ENCODE measurements around the gene NCK2. TPM values are rescaled to one million over a fixed set of nuclear protein-coding genes. Genes with fewer than 3 reads are reported as not detected.

Gene NCK2
- total RNA-seq, 1 donor from 2014 or later, result 46.6 TPM

- DNase-seq (ENCODE audit: low read depth), result no peak
Measured at GRCh38 chr2:105774781-105775337, 30.1 kb downstream of the NCK2 start.

GRCh38 chr2:105775809-105776559, 31.3 kb downstream of the NCK2 start:
- no peak for DNase-seq (ENCODE audit: low read depth)

- no peak for DNase-seq (ENCODE audit: low read depth)
Measured at GRCh38 chr2:105776560-105776928, 31.8 kb downstream of the NCK2 start.

DNA sequence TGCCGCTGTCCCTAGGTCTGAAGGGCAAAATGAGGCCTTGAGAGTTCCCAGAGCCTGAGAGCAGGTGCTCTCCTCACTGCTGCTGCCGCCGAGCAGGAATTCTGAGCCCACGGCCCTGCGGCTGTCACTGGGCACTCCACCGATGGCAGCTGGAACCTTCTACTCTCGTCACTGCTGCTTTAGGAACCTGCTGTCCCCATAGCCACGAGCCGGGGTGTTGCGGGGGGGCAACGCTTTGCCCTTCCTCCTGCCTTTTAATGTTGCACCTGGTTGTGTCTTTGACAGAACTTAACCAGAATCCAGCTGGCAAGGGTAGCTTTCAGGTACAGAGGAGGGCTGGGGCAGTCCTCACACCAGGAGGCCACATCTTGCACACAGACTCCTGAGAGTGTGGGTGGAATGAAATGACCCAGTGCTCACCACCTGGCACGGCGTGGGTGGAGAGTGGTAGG, 32.3 kb downstream of the NCK2 start:
- peak; percentile 82 for DNase-seq (ENCODE audit: low read depth)

DNA sequence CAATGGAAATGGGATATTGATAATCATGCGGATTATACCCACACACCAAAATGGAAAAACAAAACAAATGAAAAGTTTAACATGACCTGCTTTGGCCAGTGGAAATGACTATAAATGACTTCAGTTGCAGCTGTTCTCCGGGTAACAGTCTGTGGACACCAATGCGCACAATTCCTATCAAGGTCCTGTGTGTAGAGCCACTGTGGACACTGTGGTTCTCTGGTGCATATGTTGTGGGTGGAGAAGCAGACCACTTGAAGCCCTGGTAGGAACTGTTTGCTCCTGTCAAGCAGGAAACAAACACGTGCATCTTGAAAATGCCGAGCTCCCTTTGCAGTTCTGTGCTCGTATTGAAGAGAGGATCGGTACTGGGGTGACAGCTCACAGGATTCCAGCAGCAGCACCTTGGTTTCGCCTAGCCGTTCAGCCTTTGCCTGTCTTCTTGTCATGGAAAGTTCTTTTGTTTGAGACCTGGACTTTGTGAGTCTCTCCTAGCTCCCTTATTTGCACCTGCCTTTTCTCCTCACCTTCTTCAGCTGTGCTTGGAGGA, 32.9 kb downstream of the NCK2 start:
- DNase-seq (ENCODE audit: low read depth), result peak; percentile 79

DNA sequence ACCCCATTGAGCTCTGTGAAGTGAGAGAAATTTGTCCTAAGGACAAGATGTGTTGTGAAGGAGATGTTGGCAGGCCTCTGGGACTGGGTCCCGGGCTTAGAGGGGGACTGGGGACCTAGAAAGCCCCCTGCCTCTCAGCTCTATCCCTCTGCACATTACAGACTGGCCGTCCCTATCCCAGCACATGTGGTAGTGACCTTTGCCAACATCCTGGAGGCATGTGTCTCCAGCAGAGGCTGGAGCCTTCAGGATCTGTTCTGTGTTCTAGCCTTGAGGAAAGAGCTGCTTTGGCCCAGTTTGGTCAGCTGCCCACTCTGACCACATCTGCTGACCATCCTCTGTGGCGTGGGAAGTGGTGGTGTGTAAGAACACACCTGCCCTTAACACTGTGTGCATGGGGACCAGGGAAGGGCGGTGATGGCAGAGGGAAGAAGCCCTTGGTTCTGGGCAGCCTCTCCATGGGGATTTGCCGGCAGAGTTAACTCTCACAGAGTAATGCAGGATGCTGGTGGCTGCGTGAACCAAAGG, 33.4 kb downstream of the NCK2 start:
- peak; percentile 71 for DNase-seq (ENCODE audit: low read depth)

- DNase-seq (ENCODE audit: low read depth), result no peak
Measured at GRCh38 chr2:105779394-105779793, 34.7 kb downstream of the NCK2 start.

GRCh38 chr2:105780606-105781005, 35.9 kb downstream of the NCK2 start:
- no peak for DNase-seq (ENCODE audit: low read depth)

- no peak for DNase-seq (ENCODE audit: low read depth)
Measured at GRCh38 chr2:105781274-105781978, 36.7 kb downstream of the NCK2 start.

DNA sequence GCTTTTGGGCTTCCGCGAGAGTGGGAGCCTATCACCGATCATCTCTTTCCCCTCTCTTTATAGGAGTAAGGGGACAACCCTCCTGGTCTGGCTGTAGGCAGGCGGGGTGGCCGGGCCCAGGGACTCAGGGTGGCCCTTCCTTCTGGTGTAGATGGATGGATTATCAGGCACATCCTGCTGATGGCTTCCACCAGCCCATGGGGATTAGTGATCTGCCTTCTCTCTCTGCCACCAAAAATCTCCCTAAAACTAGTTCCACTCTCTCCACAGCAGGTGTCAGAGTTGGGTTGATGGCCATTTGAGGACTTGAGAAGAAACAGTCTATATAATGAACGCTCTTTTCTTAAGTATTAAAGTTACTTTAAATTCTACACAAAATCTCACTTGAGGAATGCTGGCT, 37.4 kb downstream of the NCK2 start:
- DNase-seq (ENCODE audit: low read depth), result no peak

- DNase-seq (ENCODE audit: low read depth), result no peak
Measured at GRCh38 chr2:105782646-105783045, 37.9 kb downstream of the NCK2 start.

DNA sequence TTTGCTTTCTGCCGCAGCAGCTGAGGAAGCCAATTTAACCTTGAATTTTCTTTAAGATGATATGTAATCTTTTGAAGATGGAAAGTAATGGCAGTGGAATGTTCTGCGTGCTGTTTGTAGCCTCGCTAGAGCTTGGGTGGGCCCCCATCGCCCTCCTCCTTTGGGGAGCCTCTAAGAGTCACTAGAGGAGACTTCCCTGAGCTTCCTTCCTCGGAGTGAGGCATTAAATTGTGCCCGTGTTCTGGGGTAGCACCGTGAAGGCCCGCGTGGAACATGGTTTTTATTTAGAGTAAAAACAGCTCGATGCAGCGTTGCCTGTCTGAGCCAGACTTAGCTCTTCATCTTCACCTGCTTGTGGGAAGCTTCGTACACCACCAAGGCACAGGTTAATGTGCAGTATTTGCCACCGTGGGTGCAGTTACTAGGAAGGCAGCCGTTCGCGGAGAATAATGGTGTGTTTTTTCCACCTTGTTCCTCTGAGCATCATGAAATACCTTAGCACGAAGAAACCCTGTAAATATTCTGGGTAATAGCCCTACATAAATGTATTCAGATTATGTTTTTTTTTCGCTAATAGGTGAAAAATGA, 38.5 kb downstream of the NCK2 start:
- no peak for DNase-seq (ENCODE audit: low read depth)

DNA sequence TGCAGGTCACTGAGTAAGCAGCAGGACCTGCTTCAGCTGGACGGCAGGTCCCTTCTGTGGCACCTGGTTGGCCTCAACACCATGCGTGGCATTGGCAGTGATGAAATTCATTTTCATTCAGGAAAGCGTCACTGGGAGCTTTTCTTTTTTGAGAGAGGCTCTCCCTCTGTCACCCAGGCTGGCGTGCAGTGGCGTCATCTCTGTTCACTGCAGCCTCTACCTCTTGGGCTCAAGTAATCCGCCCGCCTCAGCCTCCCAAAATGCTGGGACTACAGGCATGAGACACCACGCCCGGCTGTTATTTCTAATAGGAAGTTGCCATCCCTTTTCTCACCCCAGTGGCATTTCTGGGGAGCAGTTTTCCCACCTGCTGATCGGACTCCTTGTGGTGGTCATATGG, 39.3 kb downstream of the NCK2 start:
- no peak for DNase-seq (ENCODE audit: low read depth)

DNA sequence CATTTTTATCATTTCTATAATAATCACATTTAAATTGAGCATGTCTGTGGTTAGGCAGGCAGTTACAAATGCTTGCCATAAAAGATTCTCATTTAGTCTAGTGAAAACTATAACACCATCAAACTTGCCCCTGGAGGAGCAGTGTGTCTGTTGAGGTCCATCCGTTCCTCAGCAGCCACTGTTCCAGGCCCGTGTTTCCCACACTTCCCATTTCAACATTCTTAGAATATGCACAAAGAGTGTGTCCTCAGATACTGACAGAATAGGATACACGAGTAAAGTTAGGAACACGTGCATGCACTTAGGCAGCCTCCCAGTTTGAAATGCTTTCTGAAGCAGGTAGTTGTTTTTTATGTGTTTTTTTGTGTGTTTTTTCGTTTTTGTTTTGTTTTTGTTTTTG, 39.9 kb downstream of the NCK2 start:
- DNase-seq (ENCODE audit: low read depth), result no peak

- no peak for DNase-seq (ENCODE audit: low read depth)
Measured at GRCh38 chr2:105785095-105785847, 40.6 kb downstream of the NCK2 start.

DNA sequence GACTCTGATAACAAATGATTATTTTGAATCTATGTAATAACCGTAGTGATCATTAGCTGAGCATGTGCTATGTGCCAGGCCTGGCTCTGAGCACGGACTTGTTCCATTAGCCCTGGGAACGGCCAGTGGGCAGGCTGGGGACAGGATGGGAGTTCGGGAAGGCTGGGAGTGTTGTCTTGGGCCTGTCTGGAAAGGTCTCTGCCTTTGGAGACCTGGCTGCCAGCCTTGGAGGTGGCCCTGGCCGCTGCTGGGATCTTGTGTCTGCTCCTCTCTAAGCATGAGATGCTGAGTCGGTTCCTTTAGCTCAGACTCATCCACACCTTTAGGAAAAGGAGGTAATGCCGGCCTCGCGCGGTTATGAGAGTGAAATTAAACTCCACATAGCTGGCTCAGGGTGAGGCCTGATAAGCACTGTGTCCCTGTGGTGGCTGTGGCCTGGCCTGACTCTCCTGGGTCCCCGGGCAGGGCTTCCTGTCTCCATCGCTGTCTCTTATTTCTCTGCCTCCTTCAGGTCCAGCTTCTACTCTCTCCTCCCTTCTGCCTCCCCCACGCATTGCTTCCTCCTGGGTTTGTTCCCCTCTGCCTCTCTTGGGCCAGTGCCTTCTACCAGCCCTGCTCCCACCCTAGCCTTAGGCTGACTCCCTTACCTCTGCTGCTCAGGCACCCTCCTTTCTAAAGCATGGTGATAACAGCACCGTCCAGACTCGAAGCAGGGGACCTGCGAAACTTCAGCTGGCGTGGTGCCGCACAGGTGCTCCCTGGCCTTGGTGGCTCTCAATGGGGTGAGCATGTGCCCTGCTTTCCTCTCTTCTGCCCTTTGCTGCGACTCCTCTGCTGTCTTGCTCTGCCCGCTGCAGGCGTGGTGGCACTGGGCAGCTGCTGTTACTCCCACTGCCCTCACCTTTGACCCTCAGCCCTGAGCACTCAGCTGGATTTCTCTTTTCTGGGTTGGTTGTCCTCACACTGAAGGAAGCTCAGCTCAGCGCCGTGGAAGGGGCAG, 41.8 kb downstream of the NCK2 start:
- peak; percentile 26 for DNase-seq (ENCODE audit: low read depth)

DNA sequence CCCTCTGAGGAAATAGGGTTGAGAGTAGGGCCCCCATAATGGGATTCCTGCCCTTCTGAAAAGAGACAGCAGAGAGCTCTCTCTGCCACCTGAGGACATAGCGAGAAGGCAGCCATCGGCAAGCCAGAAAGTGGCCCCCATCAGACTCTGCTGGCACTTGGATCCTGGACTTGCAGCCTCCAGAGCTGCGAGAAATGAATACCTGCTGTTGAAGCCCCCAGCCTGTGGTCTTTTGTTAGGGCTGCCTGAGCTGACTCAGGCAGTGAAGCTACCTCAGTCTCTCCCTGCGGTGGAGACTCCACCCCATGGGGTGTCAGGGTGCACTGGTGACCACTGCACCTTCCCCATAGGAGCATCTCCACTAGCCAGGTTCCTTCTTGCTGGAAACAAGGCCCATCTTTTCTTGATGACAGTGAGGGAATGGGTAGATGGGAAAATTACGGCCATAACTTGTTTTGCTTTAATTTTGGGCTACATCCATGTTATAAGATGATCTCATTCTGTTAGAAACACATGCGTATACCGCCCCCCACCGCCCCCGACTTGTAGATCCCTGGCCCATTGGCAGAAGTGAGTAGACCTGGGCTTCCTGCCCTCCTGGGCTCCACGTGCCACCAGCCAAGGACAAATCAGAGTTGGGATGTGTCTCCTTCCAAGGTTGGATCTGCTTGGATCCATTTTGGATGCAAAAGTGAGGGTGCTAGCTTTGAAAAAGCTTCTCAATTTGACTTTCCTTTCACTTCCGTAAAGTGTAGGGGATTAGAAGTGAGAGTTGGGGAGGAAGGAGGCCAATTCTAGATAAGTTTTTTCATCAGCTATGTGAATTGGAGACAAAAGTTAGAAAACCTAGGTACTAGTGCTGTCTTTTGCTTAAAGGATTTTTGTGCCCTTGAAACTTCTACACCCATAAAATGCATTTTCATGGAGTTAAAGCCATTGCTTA, 42.9 kb downstream of the NCK2 start:
- DNase-seq (ENCODE audit: low read depth), result no peak

DNA sequence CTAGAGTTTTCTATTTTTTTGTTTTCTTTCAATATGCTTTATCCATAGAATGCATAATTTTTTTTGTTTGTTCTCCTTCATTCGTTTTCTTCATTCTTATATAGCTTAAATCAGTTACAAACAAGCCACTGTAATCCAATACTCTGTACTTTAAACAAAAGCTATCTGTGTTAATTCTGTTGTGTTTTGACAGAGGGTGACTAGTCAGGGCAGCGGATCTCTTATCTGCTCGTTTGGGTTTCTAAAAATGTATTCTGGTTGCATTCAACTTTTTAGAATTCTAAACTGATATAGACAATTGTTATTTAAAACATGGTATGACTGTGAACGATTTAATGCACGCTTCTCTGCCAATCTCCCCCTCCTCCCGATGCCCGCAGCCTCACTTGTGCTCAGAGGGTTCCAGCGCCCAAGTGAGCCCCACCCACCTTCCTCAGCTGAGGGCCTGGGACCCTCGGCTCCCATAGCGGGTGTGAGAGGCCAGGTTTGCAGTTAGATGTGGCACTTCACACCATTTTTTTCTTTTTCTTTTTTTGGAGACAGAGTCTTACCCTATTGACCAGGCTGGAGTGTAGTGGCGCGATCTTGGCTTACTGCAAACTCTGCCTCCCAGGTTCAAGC, 44.1 kb downstream of the NCK2 start:
- DNase-seq (ENCODE audit: low read depth), result no peak

Data from myocyte (in vitro differentiated cells).